ENCODE measurements around the gene FXYD2. TPM values are rescaled to one million over a fixed set of nuclear protein-coding genes. Genes with fewer than 3 reads are reported as not detected.

Gene FXYD2
- total RNA-seq, 6 experiments from 2014 or later = 9.3 to 13.7 (median 11.4) TPM

- Histone ChIP-seq H3K4me1 (no peaks in the 10 kb centered on the region), H3K27me3 (no peaks in the 10 kb centered on the region), H3K4me3 (no peak overlapping the region), H3K9me3 (no peaks in the 10 kb centered on the region), H3K27ac (no peak overlapping the region), H3K36me3 (no peaks in the 10 kb centered on the region)
- intact Hi-C loops (cut with DNase I) = loop anchor here in 1 of 2 donors (5.0 kb wide), 1 partner anchor 376 kb away; no protein-coding TSS in a partner anchor
- TF ChIP-seq, protein P1, sequence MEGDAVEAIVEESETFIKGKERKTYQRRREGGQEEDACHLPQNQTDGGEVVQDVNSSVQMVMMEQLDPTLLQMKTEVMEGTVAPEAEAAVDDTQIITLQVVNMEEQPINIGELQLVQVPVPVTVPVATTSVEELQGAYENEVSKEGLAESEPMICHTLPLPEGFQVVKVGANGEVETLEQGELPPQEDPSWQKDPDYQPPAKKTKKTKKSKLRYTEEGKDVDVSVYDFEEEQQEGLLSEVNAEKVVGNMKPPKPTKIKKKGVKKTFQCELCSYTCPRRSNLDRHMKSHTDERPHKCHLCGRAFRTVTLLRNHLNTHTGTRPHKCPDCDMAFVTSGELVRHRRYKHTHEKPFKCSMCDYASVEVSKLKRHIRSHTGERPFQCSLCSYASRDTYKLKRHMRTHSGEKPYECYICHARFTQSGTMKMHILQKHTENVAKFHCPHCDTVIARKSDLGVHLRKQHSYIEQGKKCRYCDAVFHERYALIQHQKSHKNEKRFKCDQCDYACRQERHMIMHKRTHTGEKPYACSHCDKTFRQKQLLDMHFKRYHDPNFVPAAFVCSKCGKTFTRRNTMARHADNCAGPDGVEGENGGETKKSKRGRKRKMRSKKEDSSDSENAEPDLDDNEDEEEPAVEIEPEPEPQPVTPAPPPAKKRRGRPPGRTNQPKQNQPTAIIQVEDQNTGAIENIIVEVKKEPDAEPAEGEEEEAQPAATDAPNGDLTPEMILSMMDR (IDR thresholded peaks at IDR 0.05) = no peak
- no peak for TF ChIP-seq POLR2A (IDR thresholded peaks at IDR 0.05)
- WGBS (ENCODE audit: insufficient coverage, low coverage, low lambda C conversion rate, missing lambda C conversion rate) = 36% methylated on average over 7 of the region's 9 CpGs
- ATAC-seq = peak in 2 of 4 donors; percentile 6 to 36
- DNase-seq = peak in 1 of 3 donors; percentile 49
Measured at GRCh38 chr11:117818041-117818873, 6.3 kb downstream of the FXYD2 start.

DNA sequence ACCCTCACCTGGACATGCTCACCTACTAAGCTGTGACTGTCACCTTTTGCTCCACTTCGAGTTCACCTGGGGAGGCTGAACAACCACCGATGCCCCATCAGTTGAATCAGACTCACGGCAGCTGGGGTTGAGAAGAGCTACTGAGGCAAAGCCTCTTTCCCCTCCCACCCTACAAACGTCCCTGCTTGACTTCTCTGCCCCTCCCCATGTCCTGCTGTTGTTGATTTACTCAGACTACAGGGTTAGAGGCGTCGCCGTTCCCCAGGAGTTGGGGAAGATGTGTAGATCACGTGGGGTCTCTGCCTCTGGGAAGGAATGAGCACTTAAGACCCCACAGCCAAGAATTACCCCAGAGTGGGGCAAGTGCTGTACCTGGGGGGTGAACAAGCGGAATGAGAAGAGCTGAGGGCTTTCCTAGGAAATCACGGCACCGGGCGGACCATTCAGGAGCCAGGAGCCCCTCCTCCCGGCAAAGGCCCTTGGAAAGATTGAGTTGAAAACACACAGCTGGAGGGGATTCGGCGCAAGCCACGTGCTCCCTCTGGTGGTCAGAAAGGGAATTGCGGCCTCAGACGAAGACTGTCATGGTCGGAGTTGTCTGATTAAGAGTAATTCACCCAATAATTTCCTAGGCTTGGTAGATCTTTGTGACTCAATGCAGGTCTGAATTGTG is 7.0 kb downstream of the FXYD2 start:
- H3K27ac ChIP-seq = no peak overlapping the region
- no peaks in the 10 kb centered on the region for H3K4me1 ChIP-seq
- H3K9me3 ChIP-seq = no peaks in the 10 kb centered on the region
- ATAC-seq (peak; percentile 63 to 82 (median 72)), DNase-seq (peak; percentile 72 to 78 (median 76))
- WGBS (ENCODE audit: insufficient coverage, low coverage, low lambda C conversion rate, missing lambda C conversion rate) = 1% methylated on average over 14 of the region's 19 CpGs
- TF ChIP-seq POLR2A (IDR thresholded peaks at IDR 0.05) = no peak
- TF ChIP-seq, protein P1 (IDR thresholded peaks at IDR 0.05) = peak; percentile 92 to 99 (median 98)
- intact Hi-C loops (cut with DNase I) = loop anchor here in 1 of 2 donors (5.0 kb wide), 1 partner anchor 375 kb away; no protein-coding TSS in a partner anchor
- H3K4me3 ChIP-seq = no peak overlapping the region
- H3K36me3 ChIP-seq = no peaks in the 10 kb centered on the region
- H3K27me3 ChIP-seq = no peaks in the 10 kb centered on the region

- intact Hi-C loops (cut with DNase I) = loop anchor here in 1 of 2 donors (5.0 kb wide), 1 partner anchor 375 kb away; no protein-coding TSS in a partner anchor
- Histone ChIP-seq H3K36me3 (no peaks in the 10 kb centered on the region), H3K4me1 (no peaks in the 10 kb centered on the region), H3K27me3 (no peaks in the 10 kb centered on the region), H3K9me3 (no peaks in the 10 kb centered on the region), H3K4me3 (no peak overlapping the region), H3K27ac (no peak overlapping the region)
- DNase-seq = peak in 1 of 3 donors; percentile 53
- TF ChIP-seq, protein P1 (IDR thresholded peaks at IDR 0.05) = no peak
- TF ChIP-seq POLR2A (IDR thresholded peaks at IDR 0.05) = no peak
- WGBS (ENCODE audit: insufficient coverage, low coverage, low lambda C conversion rate, missing lambda C conversion rate) = 50% methylated on average over 1 of the region's 5 CpGs
- no peak for ATAC-seq
Measured at GRCh38 chr11:117816846-117817367, 7.6 kb downstream of the FXYD2 start.

- 88% methylated on average over 3 of the region's 20 CpGs for WGBS (ENCODE audit: insufficient coverage, low coverage, low lambda C conversion rate, missing lambda C conversion rate)
- no peak for TF ChIP-seq POLR2A (IDR thresholded peaks at IDR 0.05)
- TF ChIP-seq, protein P1 (IDR thresholded peaks at IDR 0.05) = no peak
- no peaks in the 10 kb centered on the region for H3K36me3 ChIP-seq
- H3K27ac ChIP-seq = peak overlapping the region in 2 of 3 donors; percentile 16 to 24
- H3K4me1 ChIP-seq = no peaks in the 10 kb centered on the region
- no peaks in the 10 kb centered on the region for H3K27me3 ChIP-seq
- no peak overlapping the region for H3K4me3 ChIP-seq
- intact Hi-C loops (cut with DNase I) = loop anchor here in 1 of 2 donors (5.0 kb wide), 1 partner anchor 374 kb away; no protein-coding TSS in a partner anchor
- no peaks in the 10 kb centered on the region for H3K9me3 ChIP-seq
- DNase-seq (peak in 1 of 3 donors; percentile 60), ATAC-seq (no peak)
Measured at GRCh38 chr11:117816151-117816741, 8.3 kb downstream of the FXYD2 start.

Measured in right lobe of liver (tissue), 6 donors.